Neural cell (in vitro differentiated cells): ENCODE data around the gene DGKI. TPM values are rescaled to one million over a fixed set of nuclear protein-coding genes. Genes with fewer than 3 reads are reported as not detected.

Experiments
- H2AFZ ChIP-seq: fragments of 200-600, 300-800 bp; sonication (generic), shearing (Covaris generic); 2 replicates; pipeline ENCODE4 v1.6.0; 2014; ENCODE audit warnings: low read depth, mild to moderate bottlenecking, antibody characterized with exemption, low read length, moderate library complexity
- H3F3A ChIP-seq: fragments of 200-600 bp; shearing (Covaris generic); 2 replicates; pipeline ENCODE4 v1.6.1; 2016; ENCODE audit warnings: mild to moderate bottlenecking, moderate library complexity, mixed read lengths, antibody characterized with exemption, low read length; ENCODE audit not compliant: insufficient read depth, poor library complexity, severe bottlenecking
- H3K27ac ChIP-seq: fragments of 200-600, 300-800 bp; sonication (generic), shearing (Covaris generic); 2 replicates; pipeline ENCODE4 v1.5.1; 2014; ENCODE audit warnings: mild to moderate bottlenecking, low read length, moderate library complexity
- H3K27me3 ChIP-seq: fragments of 300-800, 200-600 bp; sonication (generic), shearing (Covaris generic); 2 replicates; pipeline ENCODE4 v1.6.0; 2014; ENCODE audit warnings: mild to moderate bottlenecking, low read depth, low read length, moderate library complexity; ENCODE audit not compliant: insufficient read depth
- H3K36me3 ChIP-seq: fragments of 300-800, 200-600 bp; sonication (generic), shearing (Covaris generic); 2 replicates; pipeline ENCODE4 v1.5.1; 2014; ENCODE audit warnings: mild to moderate bottlenecking, antibody characterized with exemption, low read length, moderate library complexity; ENCODE audit not compliant: insufficient read depth
- H3K4me2 ChIP-seq: fragments of 300-800, 200-600 bp; sonication (generic), shearing (Covaris generic); 2 replicates; pipeline ENCODE4 v1.6.0; 2014; ENCODE audit warnings: mild to moderate bottlenecking, low read length
- H3K4me3 ChIP-seq: fragments of 300-800, 200-600 bp; sonication (generic), shearing (Covaris generic); 2 replicates; pipeline ENCODE4 v1.5.1; 2014; ENCODE audit warnings: mild to moderate bottlenecking, low read length, moderate library complexity
- H3K79me2 ChIP-seq: fragments of 200-600 bp; shearing (Covaris generic); replicated peaks from 2 replicates; pipeline ENCODE4 v1.6.0; 2014; ENCODE audit warnings: mild to moderate bottlenecking, low read length, moderate library complexity; ENCODE audit not compliant: insufficient read depth
- H3K9ac ChIP-seq: fragments of 300-800, 200-600 bp; sonication (generic), shearing (Covaris generic); 2 replicates; pipeline ENCODE4 v1.6.1; 2016; ENCODE audit warnings: mild to moderate bottlenecking, low read length, mixed read lengths
- H3K9me2 ChIP-seq: fragments of 200-600 bp; shearing (Covaris generic); 2 replicates; pipeline ENCODE4 v1.6.1; 2016; ENCODE audit warnings: mild to moderate bottlenecking, low read length, mixed read lengths; ENCODE audit not compliant: insufficient read depth
- H3K9me3 ChIP-seq: fragments of 200-600, 300-800 bp; sonication (generic), shearing (Covaris generic); 2 replicates; pipeline ENCODE4 v1.6.1; 2016; ENCODE audit warnings: mild to moderate bottlenecking, mixed run types, low read length, moderate library complexity, mixed read lengths
- H4K20me1 ChIP-seq: fragments of 200-600 bp; shearing (Covaris generic); 2 replicates; pipeline ENCODE4 v1.6.1; 2016; ENCODE audit warnings: mild to moderate bottlenecking, mixed run types; ENCODE audit not compliant: insufficient read depth
- CTCF ChIP-seq: fragments of 450-650 bp; IDR thresholded peaks from 2 replicates; pipeline ENCODE4 v1.5.1; 2014; ENCODE audit warnings: antibody characterized with exemption, mild to moderate bottlenecking, moderate library complexity; ENCODE audit not compliant: poor library complexity, severe bottlenecking
- EP300 ChIP-seq: fragments of 450-650 bp; conservative IDR thresholded peaks from 2 replicates; pipeline ENCODE4 v1.6.1; 2014; ENCODE audit warnings: antibody characterized with exemption, mild to moderate bottlenecking, moderate library complexity; ENCODE audit not compliant: poor library complexity, severe bottlenecking
- EZH2 ChIP-seq: fragments of 200-600, 300-800 bp; shearing (Covaris generic), sonication (generic); IDR thresholded peaks from 2 replicates; pipeline ENCODE4 v1.6.1; 2014; ENCODE audit warnings: antibody characterized with exemption, low read length, borderline replicate concordance, mild to moderate bottlenecking; ENCODE audit not compliant: insufficient read depth, poor library complexity, severe bottlenecking
- MXI1 ChIP-seq: fragments of 450-650 bp; conservative IDR thresholded peaks from 2 replicates; pipeline ENCODE4 v1.6.1; 2014; ENCODE audit warnings: antibody characterized with exemption, mild to moderate bottlenecking; ENCODE audit not compliant: poor library complexity, severe bottlenecking
- POLR2AphosphoS5 ChIP-seq: IDR thresholded peaks from 2 replicates; pipeline ENCODE4 v1.6.1; 2012
- RAD21 ChIP-seq: fragments of 450-650 bp; conservative IDR thresholded peaks from 2 replicates; pipeline ENCODE4 v1.6.1; 2014; ENCODE audit warnings: antibody characterized with exemption, mild to moderate bottlenecking, moderate library complexity
- REST ChIP-seq: IDR thresholded peaks from 2 replicates; pipeline ENCODE4 v1.6.1; 2012; ENCODE audit warnings: borderline replicate concordance
- SMC3 ChIP-seq: fragments of 450-650 bp; conservative IDR thresholded peaks from 2 replicates; pipeline ENCODE4 v1.6.1; 2014; ENCODE audit warnings: antibody characterized with exemption, mild to moderate bottlenecking, moderate library complexity; ENCODE audit not compliant: poor library complexity
- TAF1 ChIP-seq: IDR thresholded peaks from 2 replicates; pipeline ENCODE4 v1.6.1; 2012; ENCODE audit warnings: low read depth
- polyA plus RNA-seq: library from polyadenylated mRNA; depleted of rRNA; stranded (reverse); fragments of >200 nt; gene quantifications from 2 replicates; pipeline ENCODE4 v1.2.3, GENCODE V29; 2014

Gene DGKI
- polyA plus RNA-seq, 1 donor from 2014 or later = 15.8 TPM

- H3K9ac ChIP-seq = no peak overlapping the region
- H3K9me2 ChIP-seq = no peaks in the 10 kb centered on the region
- H3K79me2 ChIP-seq = no peaks in the 10 kb centered on the region
- no peak overlapping the region for H3K4me3 ChIP-seq
- no peaks in the 10 kb centered on the region for H3K36me3 ChIP-seq
- no peaks in the 10 kb centered on the region for H4K20me1 ChIP-seq
- H3K27ac ChIP-seq = no peak overlapping the region
- H3K27me3 ChIP-seq = no peaks in the 10 kb centered on the region
- no peaks in the 10 kb centered on the region for H3F3A ChIP-seq
- H2AFZ ChIP-seq = no peak overlapping the region
- no peaks in the 10 kb centered on the region for H3K9me3 ChIP-seq
- no peak overlapping the region for H3K4me2 ChIP-seq
- no peak for TF ChIP-seq EZH2
- TF ChIP-seq MXI1 = no peak
- TF ChIP-seq RAD21 = no peak
- TF ChIP-seq REST = no peak
- no peak for TF ChIP-seq TAF1
- TF ChIP-seq SMC3 = no peak
- TF ChIP-seq POLR2AphosphoS5 = no peak
- no peak for TF ChIP-seq CTCF
- no peak for TF ChIP-seq EP300
Observed at GRCh38 chr7:137403353-137403695, 443.4 kb downstream of the DGKI start.

- no peak overlapping the region for H3K9ac ChIP-seq
- H3K9me2 ChIP-seq = no peaks in the 10 kb centered on the region
- H3K27ac ChIP-seq = no peak overlapping the region
- TF ChIP-seq RAD21 = no peak
- TF ChIP-seq MXI1 = no peak
- no peak for TF ChIP-seq EP300
- no peak for TF ChIP-seq POLR2AphosphoS5
- no peak for TF ChIP-seq REST
- TF ChIP-seq CTCF = no peak
- no peak for TF ChIP-seq EZH2
- TF ChIP-seq SMC3 = no peak
- no peaks in the 10 kb centered on the region for H3K27me3 ChIP-seq
- no peaks in the 10 kb centered on the region for H4K20me1 ChIP-seq
- no peaks in the 10 kb centered on the region for H3K9me3 ChIP-seq
- no peaks in the 10 kb centered on the region for H3K36me3 ChIP-seq
- no peak overlapping the region for H3K4me3 ChIP-seq
- H3F3A ChIP-seq = no peaks in the 10 kb centered on the region
- no peak overlapping the region for H2AFZ ChIP-seq
- H3K79me2 ChIP-seq = no peaks in the 10 kb centered on the region
- no peak overlapping the region for H3K4me2 ChIP-seq
Observed at GRCh38 chr7:137402536-137403352, 444.0 kb downstream of the DGKI start.
